Measurements from ENCODE around the gene TUBB3. TPM values are rescaled to one million over a fixed set of nuclear protein-coding genes. Genes with fewer than 3 reads are reported as not detected.
A peak's percentile ranks its signal among the peaks of the same experiment; 100 is the strongest.

Gene TUBB3
- total RNA-seq, 1 donor from 2014 or later, result 26.4 TPM

GRCh38 chr16:89909777-89910716 lies 13.1 kb upstream of the TUBB3 start:
- peak; percentile 59 to 73 for DNase-seq (ENCODE audit: low spot score in 2 of 2, unreplicated experiment in 2 of 2)
- H3K27ac Mint-ChIP-seq, result no peak overlapping the region

GRCh38 chr16:89910717-89911354 lies 12.3 kb upstream of the TUBB3 start:
- Mint-ChIP-seq H3K9me3 (no peaks in the 10 kb centered on the region), H3K27me3 (ENCODE audit: low read depth) (no peaks in the 10 kb centered on the region), H3K4me1 (no peaks in the 10 kb centered on the region), H3K4me3 (no peak overlapping the region), H3K36me3 (peaks cover 29% of the 10 kb centered on the region), H3K27ac (no peak overlapping the region)
- DNase-seq (ENCODE audit: low spot score in 2 of 2, unreplicated experiment in 2 of 2), result no peak
- TF ChIP-seq CTCF (IDR thresholded peaks at IDR 0.05; ENCODE audit: unreplicated experiment), result no peak

More at GRCh38 chr16:89909777-89910716, 13.1 kb upstream of the TUBB3 start:
- H3K4me1 Mint-ChIP-seq, result no peaks in the 10 kb centered on the region
- H3K27me3 Mint-ChIP-seq (ENCODE audit: low read depth), result no peaks in the 10 kb centered on the region
- TF ChIP-seq CTCF (IDR thresholded peaks at IDR 0.05; ENCODE audit: unreplicated experiment), result peak; percentile 80
- H3K36me3 Mint-ChIP-seq, result peaks cover 36% of the 10 kb centered on the region
- H3K4me3 Mint-ChIP-seq, result no peak overlapping the region
- H3K9me3 Mint-ChIP-seq, result no peaks in the 10 kb centered on the region

- H3K27me3 Mint-ChIP-seq (ENCODE audit: low read depth), result no peaks in the 10 kb centered on the region
- peaks cover 24% of the 10 kb centered on the region for H3K36me3 Mint-ChIP-seq
- TF ChIP-seq CTCF (IDR thresholded peaks at IDR 0.05; ENCODE audit: unreplicated experiment), result no peak
- H3K9me3 Mint-ChIP-seq, result no peaks in the 10 kb centered on the region
- no peak for DNase-seq (ENCODE audit: low spot score in 2 of 2, unreplicated experiment in 2 of 2)
- no peaks in the 10 kb centered on the region for H3K4me1 Mint-ChIP-seq
- no peak overlapping the region for H3K27ac Mint-ChIP-seq
- H3K4me3 Mint-ChIP-seq, result no peak overlapping the region
These were observed 11.8 kb upstream of the TUBB3 start for GRCh38 chr16:89911375-89911774.

GRCh38 chr16:89912143-89912542 lies 11.0 kb upstream of the TUBB3 start:
- H3K27me3 Mint-ChIP-seq (ENCODE audit: low read depth), result no peaks in the 10 kb centered on the region
- no peak for DNase-seq (ENCODE audit: low spot score in 2 of 2, unreplicated experiment in 2 of 2)
- no peak overlapping the region for H3K27ac Mint-ChIP-seq
- no peaks in the 10 kb centered on the region for H3K9me3 Mint-ChIP-seq
- no peak overlapping the region for H3K4me3 Mint-ChIP-seq
- TF ChIP-seq CTCF (IDR thresholded peaks at IDR 0.05; ENCODE audit: unreplicated experiment), result no peak
- H3K4me1 Mint-ChIP-seq, result no peaks in the 10 kb centered on the region
- H3K36me3 Mint-ChIP-seq, result peaks cover 16% of the 10 kb centered on the region

- H3K4me3 Mint-ChIP-seq, result no peak overlapping the region
- H3K4me1 Mint-ChIP-seq, result peaks cover 2% of the 10 kb centered on the region
- no peak for DNase-seq (ENCODE audit: low spot score in 2 of 2, unreplicated experiment in 2 of 2)
- peaks cover 16% of the 10 kb centered on the region for H3K36me3 Mint-ChIP-seq
- no peaks in the 10 kb centered on the region for H3K27me3 Mint-ChIP-seq (ENCODE audit: low read depth)
- no peak overlapping the region for H3K27ac Mint-ChIP-seq
- no peaks in the 10 kb centered on the region for H3K9me3 Mint-ChIP-seq
- no peak for TF ChIP-seq CTCF (IDR thresholded peaks at IDR 0.05; ENCODE audit: unreplicated experiment)
These were observed 10.5 kb upstream of the TUBB3 start for GRCh38 chr16:89912627-89913026.

Measured in mesothelial cell of epicardium (in vitro differentiated cells).